Stomach smooth muscle (tissue), 2 donors: ENCODE measurements around the gene ANXA2R.
"Not testable (repeated sequence)": the region's sequence is repeated elsewhere in the genome, so short reads cannot be mapped to it uniquely, and the experiment has no call there.

Experiments used
- H3K27ac ChIP-seq: one replicate; pipeline ENCODE4 v1.7.0; 2013; ENCODE audit warnings: mild to moderate bottlenecking, low read length, inconsistent platforms
- H3K27me3 ChIP-seq, 2 donors: one replicate each; pipeline ENCODE4 v1.7.0; 2013; ENCODE audit warnings: low read length in 2 of 2; ENCODE audit not compliant: insufficient read depth in 2 of 2, control insufficient read depth in 1 of 2
- H3K36me3 ChIP-seq, 2 donors: one replicate each; pipeline ENCODE4 v1.7.0; 2013; ENCODE audit warnings: low read length in 2 of 2; ENCODE audit not compliant: control insufficient read depth in 2 of 2, insufficient read depth in 2 of 2
- H3K4me1 ChIP-seq: one replicate; pipeline ENCODE4 v1.7.0; 2013; ENCODE audit warnings: low read length; ENCODE audit not compliant: control insufficient read depth, insufficient read depth
- H3K4me3 ChIP-seq, 2 donors: one replicate each; pipeline ENCODE4 v1.7.0; 2013; ENCODE audit warnings: low read length in 2 of 2
- H3K9ac ChIP-seq, 2 donors: one replicate each; pipeline ENCODE4 v1.7.0; 2013; ENCODE audit warnings: low read length in 2 of 2, mild to moderate bottlenecking in 1 of 2
- H3K9me3 ChIP-seq, 2 donors: one replicate each; pipeline ENCODE4 v1.7.0; 2013; ENCODE audit warnings: low read length in 2 of 2; ENCODE audit not compliant: control insufficient read depth in 2 of 2
- donor health status: healthy.
- donor health status: Pancreatic carcinoma.

ANXA2R gene

GRCh38 chr5:43040287-43041098, at the start of gene ANXA2R:
Gene ANXA2R (minus strand): TSS chr5:43040319. CDS start chr5:43040046, 273 bp downstream.
- Histone ChIP-seq H3K27ac (peak within 1 kb of the TSS; percentile 87), H3K4me1 (peaks cover 39% of the 10 kb centered on the region), H3K4me3 (peak within 1 kb of the TSS; percentile 86), H3K9me3 (peaks cover 0 to 6% of the 10 kb centered on the region in 2 donors), H3K9ac (peak within 1 kb of the TSS; percentile 76 to 77), H3K36me3 (no peaks in the 10 kb centered on the region), H3K27me3 (peaks cover 50 to 79% of the 10 kb centered on the region in 2 donors)

GRCh38 chr5:43086118-43086908, 46.2 kb upstream of the ANXA2R start:
- not testable (repeated sequence) for H3K36me3 ChIP-seq, H3K9ac ChIP-seq, H3K27me3 ChIP-seq, H3K27ac ChIP-seq, H3K9me3 ChIP-seq, H3K4me1 ChIP-seq, H3K4me3 ChIP-seq

- H3K9me3 ChIP-seq: no peaks in the 10 kb centered on the region
- no peak overlapping the region for H3K27ac ChIP-seq
- no peaks in the 10 kb centered on the region for H3K4me1 ChIP-seq
- no peak overlapping the region for H3K9ac ChIP-seq
- H3K36me3 ChIP-seq: no peaks in the 10 kb centered on the region
- H3K4me3 ChIP-seq: no peak overlapping the region
- H3K27me3 ChIP-seq: no peaks in the 10 kb centered on the region
Observed at GRCh38 chr5:43085453-43085852, 45.3 kb upstream of the ANXA2R start.

- H3K27me3 ChIP-seq, H3K36me3 ChIP-seq, H3K9ac ChIP-seq, H3K4me1 ChIP-seq, H3K4me3 ChIP-seq, H3K9me3 ChIP-seq, H3K27ac ChIP-seq: not testable (repeated sequence)
Observed at GRCh38 chr5:43084468-43084867, 44.3 kb upstream of the ANXA2R start.

- not testable (repeated sequence) for H3K9ac ChIP-seq, H3K27me3 ChIP-seq, H3K4me3 ChIP-seq, H3K36me3 ChIP-seq, H3K4me1 ChIP-seq, H3K9me3 ChIP-seq, H3K27ac ChIP-seq
Observed at GRCh38 chr5:43081345-43081744, 41.2 kb upstream of the ANXA2R start.

- Histone ChIP-seq H3K27me3 (no peaks in the 10 kb centered on the region), H3K9ac (no peak overlapping the region), H3K36me3 (peaks cover 0 to 6% of the 10 kb centered on the region in 2 donors), H3K4me1 (no peaks in the 10 kb centered on the region), H3K4me3 (no peak overlapping the region), H3K9me3 (no peaks in the 10 kb centered on the region), H3K27ac (no peak overlapping the region)
Observed at GRCh38 chr5:43078956-43079355, 38.8 kb upstream of the ANXA2R start.

GRCh38 chr5:43077446-43078191, 37.5 kb upstream of the ANXA2R start:
- H3K27me3 ChIP-seq, H3K36me3 ChIP-seq, H3K9ac ChIP-seq, H3K4me1 ChIP-seq, H3K4me3 ChIP-seq, H3K9me3 ChIP-seq, H3K27ac ChIP-seq: not testable (repeated sequence)

- H3K36me3 ChIP-seq: peaks cover 9 to 14% of the 10 kb centered on the region in 2 donors
- no peaks in the 10 kb centered on the region for H3K27me3 ChIP-seq
- H3K4me3 ChIP-seq: no peak overlapping the region
- H3K9ac ChIP-seq: no peak overlapping the region
- no peak overlapping the region for H3K27ac ChIP-seq
- no peaks in the 10 kb centered on the region for H3K4me1 ChIP-seq
- H3K9me3 ChIP-seq: no peaks in the 10 kb centered on the region
Observed at GRCh38 chr5:43075319-43076293, 35.5 kb upstream of the ANXA2R start.

- Histone ChIP-seq H3K4me3 (no peak overlapping the region), H3K4me1 (no peaks in the 10 kb centered on the region), H3K27me3 (no peaks in the 10 kb centered on the region), H3K36me3 (peaks cover 11 to 14% of the 10 kb centered on the region in 2 donors), H3K27ac (no peak overlapping the region), H3K9ac (no peak overlapping the region), H3K9me3 (no peaks in the 10 kb centered on the region)
Observed at GRCh38 chr5:43074987-43075318, 34.8 kb upstream of the ANXA2R start.
